Measurements from ENCODE around the gene CD300LG. TPM values are rescaled to one million over a fixed set of nuclear protein-coding genes. Genes with fewer than 3 reads are reported as not detected.
A peak's percentile ranks its signal among the peaks of the same experiment; 100 is the strongest.

CD300LG gene
- total RNA-seq, 1 donor from 2014 or later, result not detected

- no peak for DNase-seq (ENCODE audit: low read depth)
- H3K36me3 ChIP-seq (ENCODE audit: control insufficient read depth, insufficient read depth, low read length), result no peaks in the 10 kb centered on the region
- H3K27me3 ChIP-seq (ENCODE audit: control insufficient read depth, insufficient read depth, low read length), result peaks cover 6% of the 10 kb centered on the region
- no peak overlapping the region for H3K4me3 ChIP-seq (ENCODE audit: low read depth, low read length)
- no peak for TF ChIP-seq CTCF (IDR thresholded peaks at IDR 0.05; ENCODE audit: insufficient read depth, low read length, poor library complexity, severe bottlenecking)
Observed at GRCh38 chr17:43871946-43872690, 25.1 kb downstream of the CD300LG start.

GRCh38 chr17:43873091-43873490, 26.1 kb downstream of the CD300LG start:
- peak; percentile 9 for TF ChIP-seq CTCF (IDR thresholded peaks at IDR 0.05; ENCODE audit: insufficient read depth, low read length, poor library complexity, severe bottlenecking)

GRCh38 chr17:43873815-43874214, 26.8 kb downstream of the CD300LG start:
- H3K27me3 ChIP-seq (ENCODE audit: control insufficient read depth, insufficient read depth, low read length), result peaks cover 2% of the 10 kb centered on the region
- H3K4me3 ChIP-seq (ENCODE audit: low read depth, low read length), result no peak overlapping the region
- H3K36me3 ChIP-seq (ENCODE audit: control insufficient read depth, insufficient read depth, low read length), result no peaks in the 10 kb centered on the region
- no peak for TF ChIP-seq CTCF (IDR thresholded peaks at IDR 0.05; ENCODE audit: insufficient read depth, low read length, poor library complexity, severe bottlenecking)
- no peak for DNase-seq (ENCODE audit: low read depth)

More at GRCh38 chr17:43873091-43873490, 26.1 kb downstream of the CD300LG start:
- peaks cover 6% of the 10 kb centered on the region for H3K27me3 ChIP-seq (ENCODE audit: control insufficient read depth, insufficient read depth, low read length)
- H3K36me3 ChIP-seq (ENCODE audit: control insufficient read depth, insufficient read depth, low read length), result no peaks in the 10 kb centered on the region
- no peak for DNase-seq (ENCODE audit: low read depth)
- H3K4me3 ChIP-seq (ENCODE audit: low read depth, low read length), result no peak overlapping the region

GRCh38 chr17:43874293-43874692, 27.3 kb downstream of the CD300LG start:
- TF ChIP-seq CTCF (IDR thresholded peaks at IDR 0.05; ENCODE audit: insufficient read depth, low read length, poor library complexity, severe bottlenecking), result no peak
- Histone ChIP-seq H3K4me3 (ENCODE audit: low read depth, low read length) (no peak overlapping the region), H3K36me3 (ENCODE audit: control insufficient read depth, insufficient read depth, low read length) (no peaks in the 10 kb centered on the region), H3K27me3 (ENCODE audit: control insufficient read depth, insufficient read depth, low read length) (peaks cover 2% of the 10 kb centered on the region)
- no peak for DNase-seq (ENCODE audit: low read depth)

- TF ChIP-seq CTCF (IDR thresholded peaks at IDR 0.05; ENCODE audit: insufficient read depth, low read length, poor library complexity, severe bottlenecking), result no peak
- no peaks in the 10 kb centered on the region for H3K36me3 ChIP-seq (ENCODE audit: control insufficient read depth, insufficient read depth, low read length)
- DNase-seq (ENCODE audit: low read depth), result no peak
- peaks cover 2% of the 10 kb centered on the region for H3K27me3 ChIP-seq (ENCODE audit: control insufficient read depth, insufficient read depth, low read length)
- H3K4me3 ChIP-seq (ENCODE audit: low read depth, low read length), result no peak overlapping the region
Observed at GRCh38 chr17:43875476-43876147, 28.6 kb downstream of the CD300LG start.

Data from kidney epithelial cell (primary cell).